ENCODE results near the gene RIPK1. TPM values are rescaled to one million over a fixed set of nuclear protein-coding genes. Genes with fewer than 3 reads are reported as not detected.

RIPK1 gene
- total RNA-seq, 1 experiment from 2014 or later, result 19.1 TPM

DNA sequence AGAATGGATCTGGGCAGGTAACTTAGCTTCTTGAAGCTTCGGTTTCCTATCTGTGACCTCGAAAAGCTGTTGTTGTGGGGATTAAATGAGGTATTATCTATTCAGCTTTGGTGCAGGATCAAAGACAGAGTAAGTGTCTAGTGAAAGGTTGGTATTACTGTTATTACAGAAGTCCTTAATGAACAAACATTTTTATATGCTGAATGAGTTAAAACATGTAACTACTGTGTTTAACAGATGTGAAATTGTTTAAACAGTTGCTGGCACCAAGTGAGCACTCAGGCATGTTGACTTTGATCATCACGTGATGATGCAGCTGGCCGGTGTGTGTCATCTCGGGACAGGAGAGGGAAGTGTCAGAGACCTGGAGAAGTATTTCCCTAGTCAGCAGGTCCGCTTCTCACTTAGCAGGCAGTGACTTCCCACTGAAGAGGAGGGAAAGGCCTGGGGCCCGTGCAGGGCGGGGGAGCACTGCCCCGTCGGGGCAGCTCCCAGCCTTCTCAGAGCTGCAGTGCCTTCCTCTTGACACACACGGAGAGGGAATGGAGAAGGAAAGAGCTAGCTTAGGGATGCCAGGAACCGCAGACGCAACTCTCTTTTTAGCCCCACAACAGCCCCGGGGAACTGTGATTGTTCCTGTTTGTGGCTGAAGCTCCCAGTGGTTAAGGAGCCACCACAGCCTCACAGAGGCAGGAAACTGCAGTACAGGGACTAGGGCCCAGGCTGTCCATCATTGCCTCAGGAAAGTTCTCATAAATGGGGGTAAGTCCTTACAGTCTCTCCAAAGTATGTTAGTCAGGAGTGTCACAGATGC lies 71.0 kb downstream of the RIPK1 start:
- ChIA-PET RAD21 (ENCODE audit: low non-redundant PET in 1 of 2, low total read pairs in 2 of 2, uncharacterized antibody in 2 of 2, unreplicated experiment in 2 of 2) (interaction anchor here in 1 of 2 experiments (0.6 kb wide), 1 partner anchor 35 kb away, joined by 8 read pairs; no protein-coding TSS in a partner anchor), POLR2A (no interaction called here), CTCF (no interaction called here)
- intact Hi-C loops (cut with micrococcal nuclease), result no loop called here
- no peaks in the 10 kb centered on the region for H3K4me1 ChIP-seq (ENCODE audit: control insufficient read depth in 1 of 2, insufficient read depth in 2 of 2, low read length in 2 of 2)
- H3K9me3 ChIP-seq (ENCODE audit: control insufficient read depth in 1 of 2, insufficient read depth in 1 of 2, low read depth in 1 of 2, low read length in 2 of 2), result no peaks in the 10 kb centered on the region
- H3K9me2 ChIP-seq (ENCODE audit: insufficient read depth), result no peaks in the 10 kb centered on the region
- no peak overlapping the region for H3K4me3 ChIP-seq (replicated peaks in 1 of 2; ENCODE audit: low read depth in 1 of 2, low read length in 2 of 2)
- no peaks in the 10 kb centered on the region for H4K20me1 ChIP-seq (ENCODE audit: insufficient read depth)
- DNase-seq (ENCODE audit: low read depth, low spot score) (no peak), ATAC-seq (no peak; the same call in 1 of the 2 replicates)
- no peaks in the 10 kb centered on the region for H3K79me2 ChIP-seq (ENCODE audit: insufficient read depth, low read length)
- H3K36me3 ChIP-seq (ENCODE audit: control insufficient read depth in 1 of 2, insufficient read depth in 2 of 2, low read length in 2 of 2), result peaks cover 0 to 13% of the 10 kb centered on the region in 2 experiments; a peak in 2 of 4 replicates
- H3K27ac ChIP-seq (ENCODE audit: low read depth, low read length), result no peak overlapping the region
- no TSS peak for BruUV-seq (replicated peaks)
- no peak for TF ChIP-seq CEBPB (IDR thresholded peaks at IDR 0.05; ENCODE audit: low read depth)
- TF ChIP-seq, protein P1, sequence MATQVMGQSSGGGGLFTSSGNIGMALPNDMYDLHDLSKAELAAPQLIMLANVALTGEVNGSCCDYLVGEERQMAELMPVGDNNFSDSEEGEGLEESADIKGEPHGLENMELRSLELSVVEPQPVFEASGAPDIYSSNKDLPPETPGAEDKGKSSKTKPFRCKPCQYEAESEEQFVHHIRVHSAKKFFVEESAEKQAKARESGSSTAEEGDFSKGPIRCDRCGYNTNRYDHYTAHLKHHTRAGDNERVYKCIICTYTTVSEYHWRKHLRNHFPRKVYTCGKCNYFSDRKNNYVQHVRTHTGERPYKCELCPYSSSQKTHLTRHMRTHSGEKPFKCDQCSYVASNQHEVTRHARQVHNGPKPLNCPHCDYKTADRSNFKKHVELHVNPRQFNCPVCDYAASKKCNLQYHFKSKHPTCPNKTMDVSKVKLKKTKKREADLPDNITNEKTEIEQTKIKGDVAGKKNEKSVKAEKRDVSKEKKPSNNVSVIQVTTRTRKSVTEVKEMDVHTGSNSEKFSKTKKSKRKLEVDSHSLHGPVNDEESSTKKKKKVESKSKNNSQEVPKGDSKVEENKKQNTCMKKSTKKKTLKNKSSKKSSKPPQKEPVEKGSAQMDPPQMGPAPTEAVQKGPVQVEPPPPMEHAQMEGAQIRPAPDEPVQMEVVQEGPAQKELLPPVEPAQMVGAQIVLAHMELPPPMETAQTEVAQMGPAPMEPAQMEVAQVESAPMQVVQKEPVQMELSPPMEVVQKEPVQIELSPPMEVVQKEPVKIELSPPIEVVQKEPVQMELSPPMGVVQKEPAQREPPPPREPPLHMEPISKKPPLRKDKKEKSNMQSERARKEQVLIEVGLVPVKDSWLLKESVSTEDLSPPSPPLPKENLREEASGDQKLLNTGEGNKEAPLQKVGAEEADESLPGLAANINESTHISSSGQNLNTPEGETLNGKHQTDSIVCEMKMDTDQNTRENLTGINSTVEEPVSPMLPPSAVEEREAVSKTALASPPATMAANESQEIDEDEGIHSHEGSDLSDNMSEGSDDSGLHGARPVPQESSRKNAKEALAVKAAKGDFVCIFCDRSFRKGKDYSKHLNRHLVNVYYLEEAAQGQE (IDR thresholded peaks at IDR 0.05; ENCODE audit: low read depth), result no peak
- no peak for TF ChIP-seq EZH2 (IDR thresholded peaks at IDR 0.05)
- TF ChIP-seq, protein P2, sequence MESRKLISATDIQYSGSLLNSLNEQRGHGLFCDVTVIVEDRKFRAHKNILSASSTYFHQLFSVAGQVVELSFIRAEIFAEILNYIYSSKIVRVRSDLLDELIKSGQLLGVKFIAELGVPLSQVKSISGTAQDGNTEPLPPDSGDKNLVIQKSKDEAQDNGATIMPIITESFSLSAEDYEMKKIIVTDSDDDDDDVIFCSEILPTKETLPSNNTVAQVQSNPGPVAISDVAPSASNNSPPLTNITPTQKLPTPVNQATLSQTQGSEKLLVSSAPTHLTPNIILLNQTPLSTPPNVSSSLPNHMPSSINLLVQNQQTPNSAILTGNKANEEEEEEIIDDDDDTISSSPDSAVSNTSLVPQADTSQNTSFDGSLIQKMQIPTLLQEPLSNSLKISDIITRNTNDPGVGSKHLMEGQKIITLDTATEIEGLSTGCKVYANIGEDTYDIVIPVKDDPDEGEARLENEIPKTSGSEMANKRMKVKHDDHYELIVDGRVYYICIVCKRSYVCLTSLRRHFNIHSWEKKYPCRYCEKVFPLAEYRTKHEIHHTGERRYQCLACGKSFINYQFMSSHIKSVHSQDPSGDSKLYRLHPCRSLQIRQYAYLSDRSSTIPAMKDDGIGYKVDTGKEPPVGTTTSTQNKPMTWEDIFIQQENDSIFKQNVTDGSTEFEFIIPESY (IDR thresholded peaks at IDR 0.05; ENCODE audit: extremely low read depth, insufficient replicate concordance, low read length), result no peak
- no peak for TF ChIP-seq CTCF (IDR thresholded peaks at IDR 0.05 in 2 of 3, conservative IDR thresholded peaks at IDR 0.05 in 1 of 3; ENCODE audit: borderline replicate concordance in 1 of 3, insufficient read depth in 1 of 3, low read depth in 2 of 3, low read length in 2 of 3)
- no peak for TF ChIP-seq ATF3 (IDR thresholded peaks at IDR 0.05)
- no peak for TF ChIP-seq POLR2A (IDR thresholded peaks at IDR 0.05; ENCODE audit: borderline replicate concordance, extremely low read depth, insufficient read depth, insufficient read length)
- TF ChIP-seq TCF7L2 (IDR thresholded peaks at IDR 0.05; ENCODE audit: borderline replicate concordance, extremely low read depth, insufficient read depth, insufficient read length), result no peak
- TF ChIP-seq JUND (IDR thresholded peaks at IDR 0.05), result no peak
- no peak for TF ChIP-seq SRF (IDR thresholded peaks at IDR 0.05; ENCODE audit: low read depth)
- TF ChIP-seq EZH2phosphoT487 (IDR thresholded peaks at IDR 0.05; ENCODE audit: borderline replicate concordance), result no peak
- TF ChIP-seq SIN3A (IDR thresholded peaks at IDR 0.05; ENCODE audit: low read depth), result no peak
- no peak for TF ChIP-seq FOSL1 (IDR thresholded peaks at IDR 0.05; ENCODE audit: low read depth)
- H3K4me2 ChIP-seq (ENCODE audit: low read length), result no peak overlapping the region
- no peak overlapping the region for H2AFZ ChIP-seq (ENCODE audit: low read depth, low read length, poor library complexity, severe bottlenecking)
- H3K27me3 ChIP-seq (ENCODE audit: insufficient read depth, low read length), result no peaks in the 10 kb centered on the region
- no peak overlapping the region for H3K9ac ChIP-seq (ENCODE audit: low read length)

Data from HCT116 (cell line).